Measurements from ENCODE around the gene SLC15A4. TPM values are rescaled to one million over a fixed set of nuclear protein-coding genes. Genes with fewer than 3 reads are reported as not detected.
A peak's percentile ranks its signal among the peaks of the same experiment; 100 is the strongest.

Gene SLC15A4
- polyA plus RNA-seq, 3 donors: 5.4 to 46.6 (median 14.8) TPM

DNA sequence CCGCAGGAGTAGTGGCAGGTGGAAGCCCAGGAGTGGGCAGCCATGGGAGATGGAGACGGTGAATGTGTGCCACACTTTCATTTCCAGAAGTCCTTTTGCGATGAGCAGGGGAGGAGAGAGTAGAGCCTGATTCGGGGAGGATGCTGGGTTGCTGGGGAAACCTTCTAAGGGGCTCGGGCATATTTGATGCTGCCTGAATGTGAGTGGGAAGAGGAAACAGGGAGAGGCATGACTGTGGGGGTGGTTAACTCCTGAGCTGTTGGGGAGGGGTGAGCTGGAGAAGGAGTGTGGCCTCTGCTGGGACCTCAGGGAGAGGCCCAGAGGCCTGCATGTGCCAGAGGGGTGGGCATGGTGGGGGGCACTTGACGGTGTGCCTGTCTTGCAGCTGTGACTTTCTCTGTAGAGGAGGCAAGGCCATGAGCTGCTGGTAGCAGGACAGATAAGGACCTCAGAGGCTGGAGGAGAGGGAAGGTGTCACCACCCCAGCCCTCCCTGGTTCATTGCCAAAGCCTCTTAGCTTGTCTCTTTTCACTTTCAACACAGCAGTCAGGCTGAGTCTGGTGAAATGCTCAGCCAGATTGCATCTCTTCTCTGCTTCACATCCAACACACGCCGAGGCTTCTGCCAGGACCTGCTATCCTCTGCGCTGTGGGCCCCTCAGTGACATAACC is 40.9 kb upstream of the SLC15A4 start:
- H3K4me3 Mint-ChIP-seq: no peak overlapping the region
- TF ChIP-seq, protein P1, sequence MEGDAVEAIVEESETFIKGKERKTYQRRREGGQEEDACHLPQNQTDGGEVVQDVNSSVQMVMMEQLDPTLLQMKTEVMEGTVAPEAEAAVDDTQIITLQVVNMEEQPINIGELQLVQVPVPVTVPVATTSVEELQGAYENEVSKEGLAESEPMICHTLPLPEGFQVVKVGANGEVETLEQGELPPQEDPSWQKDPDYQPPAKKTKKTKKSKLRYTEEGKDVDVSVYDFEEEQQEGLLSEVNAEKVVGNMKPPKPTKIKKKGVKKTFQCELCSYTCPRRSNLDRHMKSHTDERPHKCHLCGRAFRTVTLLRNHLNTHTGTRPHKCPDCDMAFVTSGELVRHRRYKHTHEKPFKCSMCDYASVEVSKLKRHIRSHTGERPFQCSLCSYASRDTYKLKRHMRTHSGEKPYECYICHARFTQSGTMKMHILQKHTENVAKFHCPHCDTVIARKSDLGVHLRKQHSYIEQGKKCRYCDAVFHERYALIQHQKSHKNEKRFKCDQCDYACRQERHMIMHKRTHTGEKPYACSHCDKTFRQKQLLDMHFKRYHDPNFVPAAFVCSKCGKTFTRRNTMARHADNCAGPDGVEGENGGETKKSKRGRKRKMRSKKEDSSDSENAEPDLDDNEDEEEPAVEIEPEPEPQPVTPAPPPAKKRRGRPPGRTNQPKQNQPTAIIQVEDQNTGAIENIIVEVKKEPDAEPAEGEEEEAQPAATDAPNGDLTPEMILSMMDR (IDR thresholded peaks at IDR 0.05): no peak
- peaks cover 60 to 83% of the 10 kb centered on the region in 2 donors for H3K36me3 Mint-ChIP-seq
- Histone ChIP-seq H3K9me3 (replicated peaks in 1 of 2; ENCODE audit: control insufficient read depth in 1 of 2, insufficient read depth in 1 of 2, low read length in 2 of 2) (no peaks in the 10 kb centered on the region), H3K79me2 (ENCODE audit: insufficient read depth, low read length) (peaks cover 98% of the 10 kb centered on the region), H3K4me3 (replicated peaks in 1 of 3; ENCODE audit: low read depth in 2 of 3, low read length in 3 of 3) (no peak overlapping the region), H3K27ac (ENCODE audit: low read depth in 1 of 2, low read length in 2 of 2) (peak overlapping the region in 1 of 2 donors; percentile 48), H3K27me3 (ENCODE audit: control insufficient read depth in 2 of 2, insufficient read depth in 2 of 2, low read length in 2 of 2) (no peaks in the 10 kb centered on the region), H3K4me1 (ENCODE audit: control insufficient read depth in 1 of 2, insufficient read depth in 2 of 2, low read length in 2 of 2) (peaks cover 0 to 8% of the 10 kb centered on the region in 2 donors), H2AFZ (ENCODE audit: insufficient read depth, low read depth, low read length, poor library complexity, severe bottlenecking) (no peak overlapping the region), H3K36me3 (replicated peaks in 1 of 2; ENCODE audit: control insufficient read depth in 1 of 2, insufficient read depth in 2 of 2, low read length in 2 of 2) (peaks cover 7 to 62% of the 10 kb centered on the region in 2 donors), H4K20me1 (ENCODE audit: insufficient read depth, low read length) (peaks cover 92% of the 10 kb centered on the region), H3K9ac (ENCODE audit: insufficient read depth, low read length, poor library complexity, severe bottlenecking) (no peak overlapping the region), H3K4me2 (replicated peaks; ENCODE audit: extremely low read depth, low read length, poor library complexity, severe bottlenecking) (no peak overlapping the region)
- 86% methylated on average over 8 of the region's 9 CpGs for WGBS (ENCODE audit: insufficient coverage)
- peaks cover 0 to 8% (median 4%) of the 10 kb centered on the region in 3 donors for H3K27me3 Mint-ChIP-seq (ENCODE audit: low read depth in 3 of 3)
- no peak for DNase-seq
- peak overlapping the region; percentile 47 to 82 (median 79) for H3K27ac Mint-ChIP-seq
- H3K4me1 Mint-ChIP-seq: peaks cover 33% of the 10 kb centered on the region
- H3K9me3 Mint-ChIP-seq: peaks cover 0 to 2% (median 0%) of the 10 kb centered on the region in 7 donors
- intact Hi-C loops (cut with micrococcal nuclease): loop anchor here in 1 of 2 donors (5.0 kb wide), 1 partner anchor 82 kb away; no protein-coding TSS in a partner anchor

DNA sequence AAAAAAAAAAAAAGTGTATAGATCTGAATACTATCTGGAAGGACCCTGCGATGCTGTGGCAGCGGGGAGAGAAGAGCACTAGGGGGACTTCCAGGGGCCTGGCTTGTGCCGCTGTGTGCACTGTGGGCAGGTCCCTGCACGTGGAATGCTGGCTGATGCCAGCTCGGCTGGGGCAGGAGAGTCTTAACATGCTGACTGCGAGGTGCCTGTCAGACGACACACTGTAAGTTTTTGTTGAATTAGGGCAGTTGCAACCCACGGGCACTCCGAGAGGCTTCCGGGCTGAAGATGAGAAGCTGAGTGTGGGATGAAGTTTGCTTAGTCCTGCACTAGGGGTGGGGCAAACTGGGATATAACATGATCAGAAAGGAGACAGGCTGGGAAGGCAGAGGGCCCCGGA is 40.2 kb upstream of the SLC15A4 start:
- WGBS (ENCODE audit: insufficient coverage): 91% methylated on average over 11 of the region's 11 CpGs
- peaks cover 0 to 8% of the 10 kb centered on the region in 2 donors for H3K4me1 ChIP-seq (ENCODE audit: control insufficient read depth in 1 of 2, insufficient read depth in 2 of 2, low read length in 2 of 2)
- DNase-seq: no peak
- peaks cover 90% of the 10 kb centered on the region for H4K20me1 ChIP-seq (ENCODE audit: insufficient read depth, low read length)
- no peak overlapping the region for H3K4me3 ChIP-seq (replicated peaks in 1 of 3; ENCODE audit: low read depth in 2 of 3, low read length in 3 of 3)
- H3K4me3 Mint-ChIP-seq: no peak overlapping the region
- H3K9me3 Mint-ChIP-seq: peaks cover 0 to 2% (median 0%) of the 10 kb centered on the region in 7 donors
- no peak overlapping the region for H3K4me2 ChIP-seq (replicated peaks; ENCODE audit: extremely low read depth, low read length, poor library complexity, severe bottlenecking)
- H3K27me3 Mint-ChIP-seq (ENCODE audit: low read depth in 3 of 3): peaks cover 0 to 8% (median 4%) of the 10 kb centered on the region in 3 donors
- no peak overlapping the region for H3K27ac ChIP-seq (ENCODE audit: low read depth in 1 of 2, low read length in 2 of 2)
- H3K9me3 ChIP-seq (replicated peaks in 1 of 2; ENCODE audit: control insufficient read depth in 1 of 2, insufficient read depth in 1 of 2, low read length in 2 of 2): no peaks in the 10 kb centered on the region
- intact Hi-C loops (cut with micrococcal nuclease): loop anchor here in 1 of 2 donors (5.0 kb wide), 1 partner anchor 82 kb away; no protein-coding TSS in a partner anchor
- no peak overlapping the region for H3K9ac ChIP-seq (ENCODE audit: insufficient read depth, low read length, poor library complexity, severe bottlenecking)
- peak overlapping the region in 4 of 7 donors; percentile 28 to 81 (median 68) for H3K27ac Mint-ChIP-seq
- H3K4me1 Mint-ChIP-seq: peaks cover 39% of the 10 kb centered on the region
- peaks cover 100% of the 10 kb centered on the region for H3K79me2 ChIP-seq (ENCODE audit: insufficient read depth, low read length)
- no peaks in the 10 kb centered on the region for H3K27me3 ChIP-seq (ENCODE audit: control insufficient read depth in 2 of 2, insufficient read depth in 2 of 2, low read length in 2 of 2)
- no peak overlapping the region for H2AFZ ChIP-seq (ENCODE audit: insufficient read depth, low read depth, low read length, poor library complexity, severe bottlenecking)
- H3K36me3 Mint-ChIP-seq: peaks cover 63 to 86% of the 10 kb centered on the region in 2 donors
- TF ChIP-seq, protein P1 (IDR thresholded peaks at IDR 0.05): no peak
- H3K36me3 ChIP-seq (replicated peaks in 1 of 2; ENCODE audit: control insufficient read depth in 1 of 2, insufficient read depth in 2 of 2, low read length in 2 of 2): peaks cover 8 to 66% of the 10 kb centered on the region in 2 donors

Measured in CD14-positive monocyte (primary cell).